AG04449 (cell line): Measurements from ENCODE around the gene FLT3LG.
"Not testable (repeated sequence)": the region's sequence is repeated elsewhere in the genome, so short reads cannot be mapped to it uniquely, and the experiment has no call there.

Experiments
- CTCF ChIA-PET: fragments of 350-600 bp; formaldehyde crosslinking; extraction: SDS; loops from one replicate; lab custom pipeline; 2021; ENCODE audit warnings: antibody characterized with exemption; lab: Yijun Ruan, JAX
- POLR2A ChIA-PET: fragments of 400-600, 350-600 bp; formaldehyde crosslinking; extraction: SDS; loops from one replicate; lab custom pipeline; 2020; ENCODE audit warnings: antibody characterized with exemption, inconsistent platforms; lab: Yijun Ruan, JAX
- DNase-seq: peaks from one replicate; pipeline ENCODE4 v3.0.0-alpha.2; 2010; ENCODE audit warnings: low read depth, low spot score
- H3K4me3 ChIP-seq: 2 replicates; pipeline ENCODE4 v1.5.1; 2011; ENCODE audit warnings: low read depth, mild to moderate bottlenecking, control low read depth, low read length
- TF ChIP-seq, protein P1 (sequence below): IDR thresholded peaks from one replicate; pipeline ENCODE4 v1.5.1; 2011; ENCODE audit warnings: mild to moderate bottlenecking, moderate library complexity, low read length, control low read depth, inconsistent platforms; ENCODE audit not compliant: insufficient read depth; ENCODE audit errors: missing control alignments

Gene FLT3LG

DNA sequence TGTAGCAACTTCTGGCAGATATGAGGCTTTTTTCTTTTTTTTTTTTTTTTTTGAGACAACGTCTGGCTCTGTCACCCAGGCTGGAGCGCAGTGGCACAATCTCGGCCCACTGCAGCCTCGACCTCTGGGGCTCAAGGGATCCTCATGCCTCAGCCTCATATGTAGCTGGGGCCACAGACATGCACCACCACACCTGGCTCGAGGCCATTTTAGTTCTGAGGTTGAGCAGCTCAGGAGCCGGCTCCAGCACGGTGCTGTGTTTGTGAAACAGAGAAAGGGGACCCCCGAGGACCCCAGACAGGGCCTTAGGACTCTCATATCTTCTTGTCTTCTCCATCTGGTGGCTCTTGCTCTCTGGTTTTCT is 3.4 kb upstream of the FLT3LG start:
- no peak for DNase-seq
- CTCF ChIA-PET, result interaction anchor here (1.1 to 3.6 kb wide), 2 partner anchors 12 to 18 kb away, joined by 3 to 33 read pairs; no protein-coding TSS in a partner anchor
- TF ChIP-seq, protein P1, sequence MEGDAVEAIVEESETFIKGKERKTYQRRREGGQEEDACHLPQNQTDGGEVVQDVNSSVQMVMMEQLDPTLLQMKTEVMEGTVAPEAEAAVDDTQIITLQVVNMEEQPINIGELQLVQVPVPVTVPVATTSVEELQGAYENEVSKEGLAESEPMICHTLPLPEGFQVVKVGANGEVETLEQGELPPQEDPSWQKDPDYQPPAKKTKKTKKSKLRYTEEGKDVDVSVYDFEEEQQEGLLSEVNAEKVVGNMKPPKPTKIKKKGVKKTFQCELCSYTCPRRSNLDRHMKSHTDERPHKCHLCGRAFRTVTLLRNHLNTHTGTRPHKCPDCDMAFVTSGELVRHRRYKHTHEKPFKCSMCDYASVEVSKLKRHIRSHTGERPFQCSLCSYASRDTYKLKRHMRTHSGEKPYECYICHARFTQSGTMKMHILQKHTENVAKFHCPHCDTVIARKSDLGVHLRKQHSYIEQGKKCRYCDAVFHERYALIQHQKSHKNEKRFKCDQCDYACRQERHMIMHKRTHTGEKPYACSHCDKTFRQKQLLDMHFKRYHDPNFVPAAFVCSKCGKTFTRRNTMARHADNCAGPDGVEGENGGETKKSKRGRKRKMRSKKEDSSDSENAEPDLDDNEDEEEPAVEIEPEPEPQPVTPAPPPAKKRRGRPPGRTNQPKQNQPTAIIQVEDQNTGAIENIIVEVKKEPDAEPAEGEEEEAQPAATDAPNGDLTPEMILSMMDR, result no peak
- H3K4me3 ChIP-seq, result no peak overlapping the region
- POLR2A ChIA-PET, result interaction anchor here (0.6 kb wide), 1 partner anchor 110 kb away, joined by 3 read pairs; no protein-coding TSS in a partner anchor

DNA sequence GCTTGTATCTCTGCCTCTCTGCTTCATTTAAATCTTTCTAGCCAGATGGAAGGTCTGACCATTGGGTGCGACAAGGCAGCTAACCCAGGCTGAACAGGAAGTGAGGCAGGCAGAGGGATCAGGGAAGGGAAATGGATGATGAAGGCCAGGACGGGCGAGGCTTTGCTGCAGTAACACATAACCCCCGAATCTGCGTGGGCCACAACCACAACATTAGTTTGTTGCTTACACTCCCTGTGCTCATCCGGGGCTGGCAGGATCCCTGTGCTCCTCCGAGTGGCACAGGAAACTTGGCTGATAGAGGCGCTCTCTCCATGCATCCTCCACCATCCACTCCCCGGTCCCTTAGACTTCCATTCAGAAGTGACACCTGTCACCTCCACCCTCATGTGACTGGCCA is 1.1 kb upstream of the FLT3LG start:
- ChIA-PET POLR2A (interaction anchor here (0.7 to 0.9 kb wide), 2 partner anchors 23 to 170 kb away, joined by 3 to 4 read pairs; partner anchors contain the start of gene RPS11), CTCF (interaction anchor here (0.6 to 3.6 kb wide), 20 partner anchors 8 to 263 kb away, joined by 3 to 40 read pairs (median 5); partner anchors contain the start of genes ALDH16A1, PIH1D1 and RPL13A)
- no peak for DNase-seq
- H3K4me3 ChIP-seq, result no peak overlapping the region
- TF ChIP-seq, protein P1, result no peak

DNA sequence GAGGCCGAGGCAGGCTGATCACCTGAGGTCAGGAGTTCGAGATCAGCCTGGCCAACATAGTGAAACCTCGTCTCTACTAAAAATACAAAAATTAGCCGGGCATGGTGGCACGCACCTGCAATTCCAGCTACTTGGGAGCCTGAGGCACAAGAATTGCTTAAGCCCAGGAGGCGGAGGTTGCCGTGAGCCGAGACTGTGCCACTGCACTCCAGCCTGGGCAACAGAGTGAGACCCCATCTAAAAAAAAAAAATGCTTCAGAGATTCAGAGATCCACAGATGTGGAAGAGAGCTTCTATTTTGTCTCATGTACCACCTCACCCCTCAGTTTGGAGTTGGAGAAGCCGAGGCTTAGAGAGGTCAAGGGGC is 531 bp upstream of the FLT3LG start:
- DNase-seq, result not testable (repeated sequence)
- ChIA-PET POLR2A (interaction anchor here (0.9 kb wide), 1 partner anchor 23 kb away, joined by 4 read pairs; the partner anchor contains the start of gene RPS11), CTCF (interaction anchor here (0.6 to 3.6 kb wide), 24 partner anchors 9 to 208 kb away, joined by 3 to 40 read pairs (median 5); partner anchors contain the start of genes ALDH16A1, PIH1D1 and RPL13A)
- peak overlapping the region; percentile 75 for H3K4me3 ChIP-seq

DNA sequence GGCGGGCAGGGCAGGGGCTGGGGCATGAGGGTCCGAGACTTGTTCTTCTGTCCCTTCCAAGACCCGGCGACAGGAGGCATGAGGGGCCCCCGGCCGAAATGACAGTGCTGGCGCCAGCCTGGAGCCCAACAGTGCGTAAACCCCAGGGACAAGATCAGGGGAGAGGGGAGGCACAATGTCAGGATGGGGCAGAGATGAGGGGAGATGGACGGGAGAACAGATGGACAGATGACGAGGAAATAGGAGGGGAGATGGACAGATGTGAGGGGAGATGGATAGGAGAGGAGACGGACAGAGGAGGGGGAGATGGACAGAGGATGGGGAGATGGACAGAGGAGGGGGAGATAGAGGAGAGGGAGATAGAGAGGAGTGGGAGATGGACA is 518 bp downstream of the FLT3LG start:
- ChIA-PET POLR2A (no interaction called here), CTCF (interaction anchor here (1.3 to 3.6 kb wide), 5 partner anchors 8 to 96 kb away, joined by 9 to 40 read pairs (median 29); partner anchors contain the start of genes ALDH16A1 and PIH1D1)
- TF ChIP-seq, protein P1, result no peak

DNA sequence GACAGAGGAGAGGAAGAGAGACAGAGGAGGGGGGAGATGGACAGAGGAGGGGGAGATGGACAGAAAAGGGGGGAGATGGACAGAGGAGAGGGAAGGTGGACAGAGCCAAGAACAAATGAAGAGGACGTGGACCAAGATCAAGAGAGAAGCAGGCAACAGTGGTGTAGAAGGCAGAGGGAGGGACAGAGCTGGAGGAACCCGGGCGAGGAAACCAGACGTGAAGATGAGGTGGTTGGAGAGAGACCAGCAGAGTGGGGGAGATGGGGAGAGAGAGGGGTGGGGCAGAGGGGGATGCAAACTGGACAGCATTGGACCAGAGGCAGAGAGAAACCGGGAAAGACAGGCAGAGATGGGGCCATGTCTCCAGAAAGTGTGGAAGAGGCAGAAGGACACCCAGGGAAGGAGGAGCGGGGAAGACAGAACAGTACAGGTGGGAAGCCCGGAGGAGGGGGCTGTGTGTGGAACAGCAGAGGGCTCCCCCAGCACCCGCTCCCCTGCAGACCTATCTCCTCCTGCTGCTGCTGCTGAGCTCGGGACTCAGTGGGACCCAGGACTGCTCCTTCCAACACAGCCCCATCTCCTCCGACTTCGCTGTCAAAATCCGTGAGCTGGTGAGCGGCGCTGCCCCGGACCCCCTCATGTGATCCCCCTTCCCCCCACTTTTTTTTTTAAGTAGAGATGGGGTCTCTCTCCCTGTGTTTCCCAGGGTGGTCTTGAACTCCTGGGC is 1.3 kb downstream of the FLT3LG start:
- H3K4me3 ChIP-seq, result peak overlapping the region; percentile 75
- ChIA-PET POLR2A (no interaction called here), CTCF (interaction anchor here (1.0 to 1.8 kb wide), 7 partner anchors 9 to 249 kb away, joined by 4 to 8 read pairs (median 6); partner anchors contain the start of gene RCN3)
- DNase-seq, result no peak
- TF ChIP-seq, protein P1, result no peak

More for the DNA sequence above, 518 bp downstream of the FLT3LG start:
- H3K4me3 ChIP-seq, result peak overlapping the region; percentile 75
- no peak for DNase-seq

DNA sequence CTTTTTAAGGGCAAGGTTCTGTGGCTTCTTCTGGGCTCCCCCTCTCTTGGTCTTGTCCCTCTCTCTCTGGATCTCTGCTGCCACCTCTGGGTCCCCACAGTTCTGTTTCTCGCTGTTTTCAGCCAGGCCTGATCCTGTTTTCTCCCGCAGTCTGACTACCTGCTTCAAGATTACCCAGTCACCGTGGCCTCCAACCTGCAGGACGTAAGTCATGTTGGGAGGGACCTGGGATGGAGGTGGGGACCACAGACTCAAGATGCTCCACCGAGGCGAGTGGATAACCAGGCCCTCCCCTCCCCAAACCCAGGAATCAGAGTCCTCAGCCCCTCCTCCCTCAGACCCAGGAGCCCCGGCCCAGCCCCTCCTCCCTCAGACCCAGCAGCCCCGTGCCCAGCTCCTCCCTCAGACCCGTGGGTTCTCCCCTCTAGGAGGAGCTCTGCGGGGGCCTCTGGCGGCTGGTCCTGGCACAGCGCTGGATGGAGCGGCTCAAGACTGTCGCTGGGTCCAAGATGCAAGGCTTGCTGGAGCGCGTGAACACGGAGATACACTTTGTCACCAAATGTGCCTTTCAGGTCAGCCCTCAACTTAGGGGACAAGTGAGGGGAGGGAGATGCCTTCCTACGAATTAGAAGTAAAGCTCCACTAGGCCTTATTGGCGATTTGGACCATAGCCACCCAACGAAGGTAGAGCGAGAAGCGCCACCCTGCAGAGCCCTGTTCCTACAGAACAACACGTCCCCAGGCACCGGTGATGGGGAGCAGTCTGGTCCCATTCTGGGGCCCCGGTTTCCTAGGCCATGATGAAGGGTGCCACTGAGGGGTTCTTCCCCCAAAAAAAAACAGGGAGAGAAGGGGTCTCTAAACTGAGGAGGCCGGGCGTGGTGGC is 2.2 kb downstream of the FLT3LG start:
- no peak for DNase-seq
- H3K4me3 ChIP-seq, result no peak overlapping the region
- TF ChIP-seq, protein P1, result peak; percentile 73
- POLR2A ChIA-PET, result no interaction called here
- CTCF ChIA-PET, result interaction anchor here (0.9 to 1.8 kb wide), 9 partner anchors 8 to 250 kb away, joined by 3 to 8 read pairs (median 5); partner anchors contain the start of gene RCN3
